Activated T-cell treated with anti-CD3 and anti-CD28 coated beads for 24 hours (primary cell): ENCODE results near the gene DHDH.

ENCODE experiments used
- DNase-seq: peaks from one replicate; pipeline ENCODE4 v3.0.0-alpha.2; 2020; ENCODE audit warnings: low read depth

The DHDH gene

GRCh38 chr19:48967346-48968178 lies 34.1 kb downstream of the DHDH start:
- no peak for DNase-seq

- DNase-seq: no peak
These were observed 34.7 kb downstream of the DHDH start for GRCh38 chr19:48968179-48968661.

- DNase-seq: no peak
These were observed 35.3 kb downstream of the DHDH start for GRCh38 chr19:48968813-48969218.

DNA sequence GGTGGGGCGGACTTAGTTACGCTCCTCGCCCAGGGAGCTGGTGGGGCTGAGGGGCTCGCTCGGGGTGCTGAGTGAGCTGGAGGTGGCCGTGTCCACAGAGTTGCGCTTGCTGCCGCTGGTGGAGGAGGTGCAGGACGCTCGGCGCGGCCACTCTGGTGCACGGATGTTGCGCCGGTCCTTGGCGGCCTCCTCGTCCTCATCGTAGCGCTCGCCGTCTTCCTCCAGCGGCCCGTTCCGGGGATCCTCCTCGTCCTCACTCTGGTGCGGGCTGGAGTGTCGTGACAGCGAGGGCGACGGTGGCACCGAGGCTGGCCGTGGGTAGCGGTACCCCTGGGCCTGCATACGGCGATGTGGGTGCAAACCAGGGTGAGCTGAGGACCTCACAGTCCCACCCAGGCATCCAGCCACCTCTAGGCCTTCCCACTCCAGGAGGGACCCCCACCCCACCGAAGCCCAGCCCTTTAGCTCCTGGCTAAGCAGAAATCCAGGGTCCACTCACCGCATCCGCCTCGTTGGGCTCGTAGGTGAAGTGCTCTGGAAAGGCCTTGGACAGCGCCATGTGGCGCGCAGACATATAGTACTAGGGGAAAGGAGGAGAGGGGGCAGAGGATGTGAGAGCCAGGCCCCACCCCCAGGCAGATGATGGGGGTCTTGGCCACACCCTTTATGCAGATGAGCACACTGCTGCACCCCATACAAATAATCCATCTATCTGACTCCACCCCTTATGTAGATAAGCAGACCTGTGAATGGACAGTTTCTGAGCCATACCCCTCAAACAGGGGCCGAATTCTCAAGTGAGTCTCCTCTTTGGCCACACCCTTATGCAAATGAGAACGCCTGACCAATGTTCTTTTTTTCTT lies 36.0 kb downstream of the DHDH start:
- no peak for DNase-seq

GRCh38 chr19:48970139-48970766 lies 36.8 kb downstream of the DHDH start:
- DNase-seq: no peak

GRCh38 chr19:48970923-48971395 lies 37.5 kb downstream of the DHDH start:
- DNase-seq: peak; percentile 75

GRCh38 chr19:48975947-48976847 lies 42.7 kb downstream of the DHDH start:
- no peak for DNase-seq

DNA sequence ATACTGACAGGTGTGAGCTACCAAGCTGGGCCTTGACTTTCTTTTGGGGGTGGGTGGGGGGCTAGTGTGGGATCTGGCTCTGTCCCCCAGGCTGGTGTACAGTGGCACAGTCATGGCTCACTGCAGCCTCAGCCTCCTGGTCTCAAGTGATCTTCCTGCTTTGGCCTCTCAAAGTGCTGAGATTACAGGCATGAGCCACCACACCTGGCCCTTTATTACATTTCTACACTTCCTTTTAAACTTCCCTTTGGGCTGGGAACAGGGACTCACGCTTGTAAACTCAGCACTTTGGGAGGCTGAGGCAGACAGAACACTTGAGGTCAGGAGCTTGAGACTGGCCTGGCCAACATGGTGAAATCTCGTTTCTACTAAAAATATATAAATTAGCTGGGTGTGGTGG lies 43.6 kb downstream of the DHDH start:
- no peak for DNase-seq

GRCh38 chr19:48982280-48982679 lies 48.8 kb downstream of the DHDH start:
- DNase-seq: no peak

DNA sequence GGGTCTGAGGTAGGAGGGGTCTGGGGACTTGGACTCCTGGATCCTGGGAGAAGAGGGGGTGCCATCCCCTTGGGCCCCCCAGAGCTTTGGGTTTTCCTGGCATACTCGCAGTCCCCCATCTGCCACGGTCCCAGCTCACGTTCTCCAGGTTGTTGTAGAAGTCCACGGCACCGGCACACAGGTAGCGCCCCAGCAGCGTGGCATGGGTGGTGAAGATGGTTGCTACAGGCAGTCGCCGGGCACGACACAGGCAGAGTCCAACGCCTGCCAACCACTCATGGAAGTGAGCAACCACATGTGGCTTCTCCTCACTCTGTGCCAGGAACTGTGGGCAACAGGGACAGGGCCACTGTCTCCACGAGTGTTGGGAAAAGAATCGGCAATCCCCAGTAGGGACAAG lies 52.2 kb downstream of the DHDH start:
- no peak for DNase-seq

- no peak for DNase-seq
These were observed 52.7 kb downstream of the DHDH start for GRCh38 chr19:48986211-48986610.

GRCh38 chr19:48987323-48987722 lies 53.8 kb downstream of the DHDH start:
- DNase-seq: no peak

DNA sequence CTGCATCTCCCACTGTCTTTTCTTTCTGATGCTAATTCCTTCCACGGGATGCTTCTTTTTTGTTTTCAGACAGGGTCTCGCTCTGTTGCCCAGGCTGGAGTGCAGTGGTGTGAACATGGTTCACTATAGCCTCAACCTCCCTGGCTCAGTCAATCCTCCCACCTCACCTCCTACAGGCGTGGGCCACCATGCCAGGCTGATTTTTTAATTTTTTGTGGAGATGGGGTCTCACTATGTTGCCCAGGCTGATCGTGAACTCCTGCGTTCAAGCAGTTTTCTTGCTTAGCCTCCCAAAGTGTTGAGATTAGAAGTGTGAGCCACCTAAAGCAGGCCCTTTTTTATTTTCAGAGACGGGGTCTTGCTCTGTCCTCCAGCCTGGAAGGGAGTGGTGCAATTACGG lies 54.8 kb downstream of the DHDH start:
- DNase-seq: no peak

DNA sequence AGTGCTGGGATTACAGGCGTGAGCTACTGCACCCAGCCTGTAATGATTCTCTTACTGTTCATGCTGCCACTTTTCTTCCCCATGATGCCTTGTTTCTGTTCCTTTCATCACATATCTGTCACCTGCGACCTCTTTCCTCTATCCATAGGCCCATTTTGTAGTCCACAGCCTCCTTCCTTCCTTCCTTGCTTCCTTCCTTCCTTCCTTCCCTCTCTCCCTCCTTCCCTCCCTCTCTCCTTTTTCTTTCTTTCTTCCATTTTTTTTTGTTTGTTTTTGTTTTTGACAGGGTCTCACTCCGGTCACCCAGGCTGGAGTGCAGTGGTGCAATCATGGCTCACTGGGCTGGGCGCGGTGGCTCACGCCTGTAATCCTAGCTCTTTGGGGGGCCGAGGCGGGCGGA lies 55.4 kb downstream of the DHDH start:
- DNase-seq: no peak

DNA sequence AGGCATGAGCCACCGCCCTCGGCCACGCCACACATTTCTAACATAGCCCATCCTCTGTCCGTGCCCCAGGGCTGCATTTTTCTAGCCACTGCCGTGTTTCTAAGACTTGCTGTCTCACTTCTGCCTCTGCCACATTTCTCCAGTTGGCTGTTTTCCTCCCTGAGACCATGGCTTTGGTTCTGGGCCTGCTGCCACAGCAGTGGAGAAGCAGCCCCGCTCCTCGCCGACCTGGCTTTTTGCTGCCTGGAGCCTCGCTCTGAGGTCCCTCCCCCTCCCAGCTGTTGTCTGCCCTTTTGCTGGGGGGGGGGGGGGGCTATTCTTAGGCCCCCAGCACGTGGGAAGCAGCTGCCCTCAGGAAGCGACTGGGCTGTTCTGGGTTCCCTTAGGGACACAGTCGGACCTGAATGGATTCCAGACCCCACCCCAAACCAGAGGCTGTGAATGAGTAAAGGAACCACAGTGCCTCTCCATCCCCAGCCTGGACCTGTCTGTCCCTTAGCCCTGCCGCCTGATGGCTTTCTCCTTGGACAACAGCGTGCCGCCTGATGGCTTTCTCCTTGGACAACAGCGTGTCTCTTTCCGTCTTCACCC lies 56.3 kb downstream of the DHDH start:
- no peak for DNase-seq

DNA sequence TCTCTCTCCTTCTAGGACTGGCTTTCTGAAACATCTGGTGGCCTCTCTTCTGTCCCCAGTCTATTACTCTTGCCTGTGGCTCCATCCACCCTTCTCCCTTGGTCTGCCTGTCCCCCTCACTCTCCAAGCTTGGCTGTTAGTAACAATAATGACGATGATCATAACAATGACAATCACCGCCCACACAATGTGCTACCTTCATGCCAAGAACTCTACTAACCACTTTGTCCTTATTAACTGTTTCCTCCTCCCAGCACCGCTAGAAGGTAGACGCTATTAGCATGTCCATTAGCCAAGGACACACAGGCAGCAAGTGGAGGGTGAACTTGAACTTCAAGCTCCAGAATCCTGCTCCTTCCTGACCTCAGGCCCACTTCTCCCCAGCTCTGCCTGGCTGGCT lies 56.9 kb downstream of the DHDH start:
- DNase-seq: no peak

DNA sequence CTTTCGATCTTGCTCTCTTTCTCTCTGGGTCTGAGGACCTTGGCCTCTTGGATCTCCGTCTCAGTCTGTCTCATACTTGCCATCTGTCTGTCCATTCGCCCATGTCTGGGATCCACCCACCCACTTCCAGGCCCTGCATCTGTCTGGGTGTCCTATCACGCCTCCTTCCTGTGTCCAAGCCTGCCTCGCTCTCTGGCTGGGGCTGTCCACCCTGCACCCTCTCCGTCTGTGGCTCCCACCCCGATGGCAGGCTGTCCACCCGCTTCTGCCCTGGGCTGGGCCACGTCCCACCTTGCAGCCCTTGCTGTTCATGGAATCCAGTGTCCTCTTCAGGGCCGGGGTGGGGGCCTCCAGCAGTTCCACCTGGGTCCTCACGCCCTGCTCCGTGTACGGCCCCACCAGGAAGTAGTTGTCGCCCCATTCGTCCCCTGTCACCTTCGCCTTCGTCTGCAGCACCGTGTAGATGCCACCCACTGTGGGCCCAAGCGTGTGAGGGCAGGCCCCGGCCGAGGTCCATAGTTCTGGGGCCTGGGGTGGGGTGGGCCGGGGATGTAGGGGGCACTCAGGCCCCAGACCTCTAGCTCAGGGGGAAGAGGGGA lies 57.6 kb downstream of the DHDH start:
- DNase-seq: no peak

- no peak for DNase-seq
These were observed 58.5 kb downstream of the DHDH start for GRCh38 chr19:48991873-48992580.

DNA sequence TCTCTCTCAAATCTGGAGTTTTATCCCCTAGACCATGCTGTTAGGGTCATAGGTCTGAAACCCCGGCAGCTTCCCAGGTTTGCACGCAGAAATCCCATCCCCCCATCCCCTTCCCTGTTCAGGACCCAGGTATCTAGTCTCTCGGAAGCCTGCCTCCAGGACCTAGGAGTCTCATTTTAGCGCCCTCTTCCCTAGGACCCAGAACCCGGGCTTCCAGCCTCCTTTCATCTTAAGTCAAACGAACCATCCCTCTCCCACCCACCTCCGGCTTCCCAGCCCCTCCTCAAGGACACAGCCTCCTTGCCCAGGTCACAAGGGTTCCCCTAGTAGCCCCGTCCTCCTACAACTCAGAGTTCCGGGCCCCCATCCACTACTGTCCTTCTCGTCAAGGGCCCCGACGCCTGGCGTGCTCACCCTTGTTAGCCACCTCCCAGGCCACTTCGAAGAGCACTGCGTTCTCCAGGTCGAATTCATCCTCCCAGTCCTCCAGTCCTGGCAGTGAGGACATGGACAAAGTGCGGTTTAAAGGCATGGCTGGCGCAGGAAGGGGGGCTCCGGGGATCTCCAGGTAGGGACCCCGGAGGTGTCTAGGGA lies 59.2 kb downstream of the DHDH start:
- no peak for DNase-seq
